CD4-positive, alpha-beta T cell treated with Interleukin-21 for 1 hour (primary cell): ENCODE results near the gene TEK.
A peak's percentile ranks its signal among the peaks of the same experiment; 100 is the strongest.

Source experiments
- DNase-seq: peaks from one replicate; pipeline ENCODE4 v3.0.0-alpha.2; 2020

Gene TEK

DNA sequence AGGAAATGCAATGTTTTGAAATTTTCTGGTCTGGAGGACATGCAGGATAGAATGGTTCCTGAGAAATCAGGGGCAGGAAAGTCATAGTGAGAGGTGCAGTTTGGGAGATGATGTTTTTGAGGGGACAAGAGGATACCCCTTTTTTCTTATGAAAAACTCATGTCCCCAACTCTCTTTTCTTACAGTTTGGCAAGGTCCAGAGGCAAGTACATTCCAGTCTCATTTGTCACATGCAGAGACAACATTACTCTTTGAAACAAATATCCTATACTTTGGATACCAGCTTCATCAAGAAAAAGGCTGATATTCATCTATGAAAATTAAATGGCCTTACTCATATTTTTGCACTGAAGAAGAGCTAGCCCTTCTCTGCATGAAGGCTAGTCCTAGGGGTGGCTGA is 139.7 kb downstream of the TEK start:
- DNase-seq: no peak

DNA sequence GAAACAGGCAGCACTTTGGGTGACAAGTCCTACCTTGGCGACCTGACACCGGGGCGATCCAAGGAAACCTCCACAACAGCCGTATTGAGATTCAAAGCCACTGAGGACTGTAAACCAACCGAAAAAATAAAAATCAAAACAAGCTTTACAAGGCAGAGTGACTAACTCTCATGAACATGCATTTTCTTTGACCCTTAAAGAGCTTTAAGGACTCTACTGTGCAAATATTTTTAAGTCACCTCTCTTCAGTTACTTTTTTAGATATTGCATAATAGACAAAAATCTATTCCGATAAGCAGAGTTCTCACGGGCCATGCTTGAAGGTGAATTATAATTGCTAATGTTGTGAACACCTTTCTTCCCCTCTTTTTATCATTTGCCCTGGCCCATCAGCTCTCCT is 149.6 kb downstream of the TEK start:
- DNase-seq: no peak

DNA sequence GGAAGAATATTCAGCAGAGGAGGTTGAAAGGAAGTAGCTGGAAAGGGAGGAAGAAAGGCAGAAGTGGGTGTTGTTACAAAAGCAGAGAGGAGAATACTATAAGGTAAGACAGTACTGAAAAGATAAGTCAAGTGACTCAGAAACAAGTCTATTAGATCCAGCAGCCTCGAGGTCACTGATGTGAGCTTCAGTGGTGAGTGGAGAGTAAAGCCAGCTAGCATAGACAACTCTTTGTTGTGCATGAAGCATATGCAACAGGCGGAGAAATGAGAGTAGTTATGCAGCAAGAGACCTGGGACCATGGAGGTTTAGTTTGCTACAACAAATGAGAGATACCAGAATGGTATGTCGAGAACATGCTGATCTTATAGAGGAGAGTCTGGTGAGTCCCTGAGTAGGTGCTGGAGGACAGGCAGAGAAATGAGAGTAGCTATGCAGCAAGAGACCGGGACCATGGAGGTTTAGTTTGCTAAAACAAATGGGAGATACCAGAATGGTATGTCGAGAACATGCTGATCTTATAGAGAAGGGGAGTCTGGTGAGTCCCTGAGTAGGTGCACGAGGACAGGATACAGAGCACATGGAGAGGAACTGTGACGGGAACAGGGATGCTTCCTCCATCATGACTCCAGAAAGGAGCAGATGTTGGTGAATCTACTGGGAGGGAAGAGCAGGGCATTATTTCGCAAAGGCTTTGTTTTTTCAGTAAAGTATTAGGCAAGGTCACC is 151.9 kb downstream of the TEK start:
- DNase-seq: no peak

DNA sequence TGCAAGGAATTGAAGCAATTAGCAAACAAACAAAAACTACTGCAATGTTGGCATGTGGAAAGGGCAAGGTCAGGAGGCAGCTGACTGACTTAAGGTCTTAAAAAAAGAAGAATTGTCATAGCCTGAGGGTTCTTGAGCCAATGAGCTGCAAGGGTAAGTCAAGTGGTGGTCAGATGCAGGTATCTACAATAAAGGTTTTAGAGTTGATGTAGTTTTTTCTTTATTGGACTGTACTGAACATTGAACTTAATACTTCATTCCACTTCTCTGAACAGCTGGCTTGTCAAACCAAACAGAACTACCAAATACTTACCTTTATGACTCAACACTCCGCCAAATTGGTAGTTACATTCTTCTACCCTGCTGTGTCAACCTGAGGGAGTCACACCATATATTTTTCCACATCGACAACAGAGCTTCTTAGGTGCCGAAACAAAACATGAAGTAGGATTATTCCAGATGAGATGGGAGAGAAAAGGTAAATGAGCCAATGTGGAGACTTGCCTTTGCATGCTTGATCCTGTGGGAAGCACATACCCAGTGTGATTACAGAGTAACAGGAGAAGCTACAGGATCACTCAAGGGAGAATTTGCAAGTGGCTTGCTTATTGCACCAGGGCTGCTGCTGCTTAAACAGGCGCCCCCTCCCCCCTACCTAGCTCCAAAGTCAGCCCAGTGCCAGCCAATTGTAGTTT is 152.6 kb downstream of the TEK start:
- DNase-seq: no peak

DNA sequence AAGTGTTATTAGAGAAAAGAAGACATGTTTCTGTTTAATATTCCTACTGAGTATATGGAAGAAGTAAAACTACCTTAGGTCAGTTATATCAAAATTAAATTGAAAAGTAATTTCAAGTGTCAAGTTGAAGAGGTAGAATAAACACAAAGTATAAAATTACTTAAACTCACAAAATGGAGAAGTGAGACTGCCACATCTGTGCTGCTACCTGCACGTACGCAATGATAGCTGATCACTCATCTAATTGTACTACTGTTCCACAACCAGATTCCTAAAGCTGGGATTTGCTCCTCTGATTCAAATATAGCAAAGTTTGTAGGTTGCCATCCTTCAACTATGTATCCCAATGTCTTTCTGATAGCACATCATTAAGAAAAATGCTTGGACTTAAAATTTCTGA is 163.1 kb downstream of the TEK start:
- no peak for DNase-seq

DNA sequence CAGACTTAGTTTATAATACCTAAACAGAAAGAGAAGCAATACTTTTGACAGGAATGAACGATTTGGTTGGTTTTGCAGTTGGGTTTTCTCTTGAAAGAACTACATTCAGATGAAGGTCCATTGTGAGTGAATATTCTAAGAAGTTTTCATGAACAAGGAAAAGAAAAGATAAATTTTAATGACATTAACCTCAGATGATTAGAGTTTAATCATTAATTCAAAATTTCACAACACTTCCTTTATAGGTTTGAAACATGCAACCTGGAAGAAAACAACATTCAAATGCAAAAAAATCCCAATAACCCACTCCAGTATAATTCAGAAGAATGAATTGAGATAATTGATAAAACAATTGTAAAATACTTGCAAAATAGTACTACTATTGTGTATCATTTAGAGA is 164.2 kb downstream of the TEK start:
- DNase-seq: no peak

DNA sequence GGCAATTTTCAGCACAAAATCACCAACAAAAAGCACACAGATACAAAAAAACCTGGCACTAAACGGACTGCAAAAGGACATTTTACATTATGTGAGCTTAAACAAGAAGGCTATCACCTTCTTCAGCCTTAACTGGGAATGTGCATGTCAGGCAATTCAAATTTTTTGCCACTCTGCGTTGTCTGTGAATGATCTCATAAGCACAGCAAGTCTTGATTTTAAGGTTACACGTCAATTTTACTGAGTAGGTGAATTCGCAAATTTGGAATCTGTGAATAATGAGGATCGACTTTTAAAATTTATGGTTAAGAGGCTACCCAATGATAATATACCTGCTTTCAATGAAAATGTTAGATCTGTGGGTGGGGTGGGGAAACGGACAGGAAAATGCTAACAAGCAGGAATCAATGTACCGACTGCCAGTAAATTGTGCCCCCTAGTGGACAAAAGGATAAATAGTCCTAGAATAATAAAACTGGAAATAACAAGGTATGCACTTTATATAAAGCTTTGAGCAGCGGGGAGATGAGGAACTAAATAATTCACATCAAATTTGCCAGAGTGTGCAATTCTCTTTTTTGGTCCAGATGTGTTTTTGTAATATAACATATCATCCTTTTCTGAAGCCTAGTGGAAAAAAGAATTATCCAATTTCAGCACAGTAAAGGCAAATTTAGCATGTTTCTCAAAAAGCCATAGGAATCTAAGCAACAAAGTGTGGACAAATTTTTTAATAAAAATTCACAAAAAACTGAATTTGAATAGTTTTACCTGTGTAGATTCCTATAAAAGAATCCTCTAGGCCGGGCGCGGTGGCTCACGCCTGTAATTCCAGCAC is 167.4 kb downstream of the TEK start:
- peak; percentile 46 for DNase-seq

DNA sequence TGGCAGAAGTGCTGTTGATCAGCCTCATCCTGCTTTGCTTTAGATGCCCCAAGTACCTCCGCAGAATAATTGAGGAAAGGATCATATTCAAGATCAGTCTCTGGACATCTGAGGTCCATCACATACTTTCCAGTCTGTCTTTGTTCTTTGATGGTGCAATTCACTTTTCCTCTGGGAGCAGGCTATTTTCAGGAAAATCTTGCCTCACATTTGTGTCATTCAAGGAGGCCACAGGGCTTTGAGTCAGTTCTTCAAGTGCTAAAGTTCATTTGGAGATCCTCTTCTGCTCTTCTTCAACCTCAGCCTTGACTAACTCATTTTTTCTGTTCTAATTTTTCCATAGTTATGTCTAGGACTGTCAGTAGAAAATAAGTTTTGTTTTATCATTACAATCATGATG is 169.3 kb downstream of the TEK start:
- no peak for DNase-seq

DNA sequence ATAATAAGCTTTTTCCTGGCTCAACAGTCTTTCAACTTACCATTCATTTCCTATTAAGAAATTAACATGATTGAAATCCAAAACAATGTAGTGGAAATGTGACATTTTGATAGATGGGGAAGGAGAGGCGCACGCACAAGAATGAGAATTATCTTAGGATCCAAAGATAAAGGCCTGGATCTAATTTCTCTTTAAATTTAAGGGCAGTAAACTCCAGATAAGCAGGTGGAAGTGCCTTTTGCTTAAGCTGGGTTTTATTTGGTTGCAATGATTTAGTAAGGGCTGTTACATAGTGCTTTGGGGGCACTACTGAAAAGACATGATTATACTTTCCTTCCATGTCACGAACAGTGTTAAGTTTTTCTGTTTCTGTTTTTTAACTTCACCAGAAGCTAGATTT is 170.6 kb downstream of the TEK start:
- no peak for DNase-seq
